Suprapubic skin (tissue), 3 donors: ENCODE results near the gene TBC1D8.

Experiments
- CTCF ChIP-seq, 2 donors: fragments of 200-600 bp in 1 of 2; fragments of 450-650 bp in 1 of 2; sonication (generic) in 1 of 2; IDR thresholded peaks; one replicate each; pipeline ENCODE4 v1.5.1; 2016 to 2019; ENCODE audit warnings: antibody characterized with exemption in 2 of 2, mild to moderate bottlenecking in 1 of 2, moderate library complexity in 1 of 2
- POLR2A ChIP-seq, 2 donors: fragments of 450-650 bp; IDR thresholded peaks; one replicate each; pipeline ENCODE4 v1.6.1; 2017; ENCODE audit warnings: antibody characterized with exemption in 2 of 2, mild to moderate bottlenecking in 2 of 2, moderate library complexity in 2 of 2

DNA sequence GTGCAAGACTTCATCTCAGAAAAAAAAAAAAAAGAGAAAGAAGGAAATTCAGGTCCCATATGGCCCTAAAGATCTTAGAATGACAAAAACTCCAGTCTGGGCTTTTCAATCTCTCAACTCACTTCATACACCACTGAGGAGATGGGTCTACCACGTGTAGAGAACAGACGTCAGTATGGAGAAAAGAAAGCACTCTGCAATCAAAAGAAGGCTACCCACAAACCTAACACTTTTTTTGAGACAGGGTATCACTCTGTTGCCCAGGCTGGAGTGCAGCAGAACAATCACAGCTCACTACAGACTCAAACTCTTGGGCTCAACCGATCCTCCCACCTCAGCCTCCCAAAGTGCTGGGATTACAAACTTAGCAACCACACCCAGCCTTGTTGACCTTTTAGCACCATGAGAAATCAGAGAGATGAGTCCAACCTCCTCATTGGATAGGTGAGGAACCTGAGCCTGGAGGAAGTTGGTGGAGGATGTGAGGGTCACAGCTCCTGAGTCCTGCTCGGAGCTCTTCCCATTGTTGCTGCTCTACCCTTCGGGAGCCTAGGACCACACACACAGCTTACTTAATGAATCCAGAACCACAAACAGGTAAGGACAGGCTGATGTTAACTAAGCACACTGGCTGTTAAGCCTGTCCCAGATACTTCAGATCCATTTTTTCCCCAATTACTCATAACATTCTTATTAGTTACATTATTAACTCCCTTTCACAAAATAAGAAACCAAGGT, 23.7 kb downstream of the TBC1D8 start:
- TF ChIP-seq CTCF (IDR thresholded peaks at IDR 0.05) (no peak), POLR2A (IDR thresholded peaks at IDR 0.05) (no peak)
